Neural progenitor cell (in vitro differentiated cells): ENCODE measurements around the gene OPN1SW. TPM values are rescaled to one million over a fixed set of nuclear protein-coding genes. Genes with fewer than 3 reads are reported as not detected.

Source experiments
- DNase-seq: peaks from one replicate; pipeline ENCODE4 v3.0.0-alpha.2; 2016; ENCODE audit warnings: low spot score
- H2AFZ ChIP-seq: fragments of 200-600 bp; sonication (generic); replicated peaks from 2 replicates; pipeline ENCODE4 v1.6.1; 2016; ENCODE audit warnings: antibody characterized with exemption
- H3F3A ChIP-seq: fragments of 200-600 bp; sonication (generic); 2 replicates; pipeline ENCODE4 v1.6.1; 2016; ENCODE audit warnings: antibody characterized with exemption, low read depth
- H3K27ac ChIP-seq: fragments of 200-600 bp; sonication (generic); 2 replicates; pipeline ENCODE4 v1.5.1; 2016; ENCODE audit warnings: mild to moderate bottlenecking
- H3K27me3 ChIP-seq: fragments of 200-600 bp; sonication (generic); 2 replicates; pipeline ENCODE4 v1.6.1; 2016; ENCODE audit warnings: mild to moderate bottlenecking, moderate library complexity
- H3K36me3 ChIP-seq: fragments of 200-600 bp; sonication (generic); 2 replicates; pipeline ENCODE4 v1.5.1; 2016
- H3K4me1 ChIP-seq: fragments of 200-600 bp; sonication (generic); 2 replicates; pipeline ENCODE4 v1.6.1; 2016; ENCODE audit warnings: mixed run types
- H3K4me2 ChIP-seq: fragments of 200-600 bp; sonication (generic); 2 replicates; pipeline ENCODE4 v1.6.1; 2016
- H3K4me3 ChIP-seq: fragments of 200-600 bp; sonication (generic); 2 replicates; pipeline ENCODE4 v1.5.1; 2016
- H3K79me2 ChIP-seq: fragments of 200-600 bp; sonication (generic); 2 replicates; pipeline ENCODE4 v1.6.1; 2016; ENCODE audit warnings: low read depth
- H3K9ac ChIP-seq: fragments of 200-600 bp; sonication (generic); 2 replicates; pipeline ENCODE4 v1.6.1; 2016
- H3K9me3 ChIP-seq: fragments of 200-600 bp; sonication (generic); 2 replicates; pipeline ENCODE4 v1.5.1; 2016; ENCODE audit warnings: low read depth
- H4K20me1 ChIP-seq: fragments of 200-600 bp; sonication (generic); 2 replicates; pipeline ENCODE4 v1.6.1; 2016; ENCODE audit warnings: low read depth
- H3K27ac Mint-ChIP-seq: 3 replicates; pipeline ENCODE4 v1.8.0; 2021; ENCODE audit warnings: mixed read lengths
- H3K27me3 Mint-ChIP-seq: 2 replicates; pipeline ENCODE4 v1.8.0; 2022; ENCODE audit warnings: low read depth, mild to moderate bottlenecking, inconsistent platforms, moderate library complexity, mixed read lengths; ENCODE audit not compliant: insufficient read depth
- H3K36me3 Mint-ChIP-seq: 3 replicates; pipeline ENCODE4 v1.8.0; 2021; ENCODE audit warnings: mixed read lengths
- H3K4me1 Mint-ChIP-seq: 3 replicates; pipeline ENCODE4 v1.8.0; 2021; ENCODE audit warnings: mixed read lengths
- H3K4me3 Mint-ChIP-seq: 3 replicates; pipeline ENCODE4 v1.8.0; 2021; ENCODE audit warnings: mild to moderate bottlenecking, moderate library complexity, mixed read lengths
- H3K9me3 Mint-ChIP-seq: 3 replicates; pipeline ENCODE4 v1.8.0; 2020; ENCODE audit warnings: mixed read lengths
- EZH2 ChIP-seq: fragments of 200-600 bp; sonication (generic); IDR thresholded peaks from 2 replicates; pipeline ENCODE4 v1.6.1; 2017; ENCODE audit warnings: antibody characterized with exemption, mild to moderate bottlenecking, moderate library complexity
- EZH2phosphoT487 ChIP-seq: fragments of 200-600 bp; sonication (generic); IDR thresholded peaks from 2 replicates; pipeline ENCODE4 v1.6.1; 2017; ENCODE audit warnings: antibody characterized with exemption
- total RNA-seq: library from RNA; depleted of rRNA; stranded (reverse); fragments of >200 nt; gene quantifications from 2 replicates; pipeline ENCODE4 v1.2.3, GENCODE V29; 2015; ENCODE audit warnings: low replicate concordance
- TF ChIP-seq, protein P1 (sequence below): fragments of 200-600 bp; sonication (generic); IDR thresholded peaks from 2 replicates; pipeline ENCODE4 v1.5.1; 2017; ENCODE audit warnings: antibody characterized with exemption, mild to moderate bottlenecking

The OPN1SW gene
- total RNA-seq, 1 donor from 2014 or later, result not detected

DNA sequence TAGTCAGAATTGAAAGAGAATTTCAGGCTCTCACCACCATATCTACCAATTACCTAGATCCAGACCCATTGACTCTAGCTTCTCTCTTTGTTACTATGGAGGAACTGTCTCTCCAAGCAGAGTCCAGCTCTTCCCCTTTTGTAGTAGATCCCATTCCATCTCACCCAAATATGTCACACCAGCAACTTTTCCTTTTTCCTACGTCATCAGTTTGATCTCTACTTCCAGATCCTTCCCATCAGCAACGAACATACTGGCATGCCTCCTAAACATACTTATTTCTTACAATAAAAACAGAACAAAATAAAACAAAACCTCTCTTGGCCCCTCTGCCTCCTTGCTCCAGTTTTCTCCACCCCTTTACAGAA is 42.3 kb downstream of the OPN1SW start:
- no peak overlapping the region for H3K4me3 Mint-ChIP-seq
- no peaks in the 10 kb centered on the region for H3K9me3 ChIP-seq
- H3K36me3 ChIP-seq, result no peaks in the 10 kb centered on the region
- no peak overlapping the region for H2AFZ ChIP-seq
- no peaks in the 10 kb centered on the region for H3K27me3 ChIP-seq
- peaks cover 2% of the 10 kb centered on the region for H3K27me3 Mint-ChIP-seq
- H3K9ac ChIP-seq, result no peak overlapping the region
- no peaks in the 10 kb centered on the region for H3K9me3 Mint-ChIP-seq
- no peak for DNase-seq
- no peak overlapping the region for H3K4me3 ChIP-seq
- H3K4me2 ChIP-seq, result no peak overlapping the region
- peaks cover 5% of the 10 kb centered on the region for H3K4me1 ChIP-seq
- no peak overlapping the region for H3K27ac ChIP-seq
- H3K36me3 Mint-ChIP-seq, result no peaks in the 10 kb centered on the region
- H4K20me1 ChIP-seq, result no peaks in the 10 kb centered on the region
- TF ChIP-seq EZH2phosphoT487, result no peak
- TF ChIP-seq EZH2, result no peak
- no peaks in the 10 kb centered on the region for H3K79me2 ChIP-seq
- H3F3A ChIP-seq, result peaks cover 7% of the 10 kb centered on the region
- H3K4me1 Mint-ChIP-seq, result peaks cover 5% of the 10 kb centered on the region
- no peak overlapping the region for H3K27ac Mint-ChIP-seq

DNA sequence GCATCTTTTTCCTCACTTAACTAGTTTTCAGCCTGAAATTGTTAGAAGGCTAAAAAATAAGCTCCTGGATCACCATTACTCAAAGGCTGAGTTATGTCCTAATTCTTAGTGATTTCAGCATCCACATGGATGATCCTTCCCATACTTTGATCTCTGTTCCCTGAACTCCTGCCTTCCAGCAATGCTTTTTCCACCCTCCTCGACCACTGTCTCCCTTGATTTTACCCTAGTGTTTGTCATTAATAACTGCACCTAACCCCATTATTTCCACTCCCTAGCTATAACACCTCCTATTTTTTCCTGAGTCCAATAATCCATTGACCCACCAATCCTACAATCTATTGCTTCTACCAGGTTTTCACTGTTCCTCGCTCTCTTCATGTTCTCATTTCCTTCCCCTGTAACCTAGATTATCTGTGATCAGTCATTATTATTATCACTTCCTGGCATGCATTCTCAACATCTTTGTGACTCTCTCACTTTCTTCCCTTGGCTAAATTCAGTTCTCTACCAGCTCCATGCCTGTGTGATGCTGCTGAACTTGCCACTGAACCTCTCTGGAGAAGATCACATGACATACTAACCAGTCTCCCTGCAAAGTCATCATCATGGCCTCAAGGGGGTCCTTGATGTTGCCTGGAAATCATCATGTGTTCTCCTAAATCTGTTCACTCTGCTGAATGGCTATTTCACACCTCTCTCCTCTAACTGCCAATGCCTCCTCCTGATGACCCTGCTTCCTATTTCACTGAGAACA is 42.9 kb downstream of the OPN1SW start:
- DNase-seq, result no peak
- Mint-ChIP-seq H3K27ac (no peak overlapping the region), H3K4me1 (peaks cover 1% of the 10 kb centered on the region), H3K36me3 (no peaks in the 10 kb centered on the region), H3K4me3 (no peak overlapping the region), H3K9me3 (no peaks in the 10 kb centered on the region), H3K27me3 (peaks cover 2% of the 10 kb centered on the region)
- Histone ChIP-seq H4K20me1 (no peaks in the 10 kb centered on the region), H3K9me3 (no peaks in the 10 kb centered on the region), H3F3A (peaks cover 1% of the 10 kb centered on the region), H3K4me2 (no peak overlapping the region), H3K4me3 (no peak overlapping the region), H2AFZ (no peak overlapping the region), H3K27me3 (no peaks in the 10 kb centered on the region), H3K27ac (no peak overlapping the region), H3K79me2 (no peaks in the 10 kb centered on the region), H3K4me1 (peaks cover 2% of the 10 kb centered on the region), H3K36me3 (no peaks in the 10 kb centered on the region), H3K9ac (no peak overlapping the region)
- no peak for TF ChIP-seq EZH2phosphoT487

DNA sequence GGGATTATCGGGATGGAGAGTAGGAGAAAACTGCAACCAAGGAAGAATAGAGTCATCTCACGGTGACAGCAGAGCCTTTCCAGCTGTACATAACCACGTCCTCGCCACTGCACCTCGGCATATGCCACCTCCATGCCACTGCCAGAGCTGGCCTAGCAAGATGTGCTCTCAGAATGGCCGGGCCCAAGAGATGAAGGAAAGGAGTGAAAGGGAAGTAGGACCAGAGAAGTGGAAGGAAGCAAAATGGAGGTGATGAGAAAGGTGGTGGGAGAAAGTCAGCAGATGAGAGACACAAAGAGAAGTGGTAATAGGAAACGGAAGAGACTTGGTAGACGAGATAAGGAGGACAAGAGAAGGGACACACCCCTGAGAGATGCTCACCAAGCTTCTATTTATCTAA is 44.4 kb downstream of the OPN1SW start:
- TF ChIP-seq EZH2, result no peak
- TF ChIP-seq, protein P1, sequence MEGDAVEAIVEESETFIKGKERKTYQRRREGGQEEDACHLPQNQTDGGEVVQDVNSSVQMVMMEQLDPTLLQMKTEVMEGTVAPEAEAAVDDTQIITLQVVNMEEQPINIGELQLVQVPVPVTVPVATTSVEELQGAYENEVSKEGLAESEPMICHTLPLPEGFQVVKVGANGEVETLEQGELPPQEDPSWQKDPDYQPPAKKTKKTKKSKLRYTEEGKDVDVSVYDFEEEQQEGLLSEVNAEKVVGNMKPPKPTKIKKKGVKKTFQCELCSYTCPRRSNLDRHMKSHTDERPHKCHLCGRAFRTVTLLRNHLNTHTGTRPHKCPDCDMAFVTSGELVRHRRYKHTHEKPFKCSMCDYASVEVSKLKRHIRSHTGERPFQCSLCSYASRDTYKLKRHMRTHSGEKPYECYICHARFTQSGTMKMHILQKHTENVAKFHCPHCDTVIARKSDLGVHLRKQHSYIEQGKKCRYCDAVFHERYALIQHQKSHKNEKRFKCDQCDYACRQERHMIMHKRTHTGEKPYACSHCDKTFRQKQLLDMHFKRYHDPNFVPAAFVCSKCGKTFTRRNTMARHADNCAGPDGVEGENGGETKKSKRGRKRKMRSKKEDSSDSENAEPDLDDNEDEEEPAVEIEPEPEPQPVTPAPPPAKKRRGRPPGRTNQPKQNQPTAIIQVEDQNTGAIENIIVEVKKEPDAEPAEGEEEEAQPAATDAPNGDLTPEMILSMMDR, result no peak
- no peak for TF ChIP-seq EZH2phosphoT487
- H3K4me3 ChIP-seq, result no peak overlapping the region
- no peak overlapping the region for H2AFZ ChIP-seq
- H3K27me3 ChIP-seq, result no peaks in the 10 kb centered on the region
- DNase-seq, result no peak
- H3K27me3 Mint-ChIP-seq, result no peaks in the 10 kb centered on the region
- H3K36me3 ChIP-seq, result no peaks in the 10 kb centered on the region
- H3K9ac ChIP-seq, result no peak overlapping the region
- H3K79me2 ChIP-seq, result no peaks in the 10 kb centered on the region
- no peak overlapping the region for H3K4me2 ChIP-seq
- H3F3A ChIP-seq, result no peaks in the 10 kb centered on the region
- peaks cover 4% of the 10 kb centered on the region for H3K4me1 ChIP-seq
- no peaks in the 10 kb centered on the region for H3K9me3 ChIP-seq
- peaks cover 12% of the 10 kb centered on the region for H3K4me1 Mint-ChIP-seq
- no peaks in the 10 kb centered on the region for H3K36me3 Mint-ChIP-seq
- H3K4me3 Mint-ChIP-seq, result peak overlapping the region; percentile 15
- no peak overlapping the region for H3K27ac Mint-ChIP-seq
- no peaks in the 10 kb centered on the region for H3K9me3 Mint-ChIP-seq
- no peak overlapping the region for H3K27ac ChIP-seq
- H4K20me1 ChIP-seq, result no peaks in the 10 kb centered on the region

DNA sequence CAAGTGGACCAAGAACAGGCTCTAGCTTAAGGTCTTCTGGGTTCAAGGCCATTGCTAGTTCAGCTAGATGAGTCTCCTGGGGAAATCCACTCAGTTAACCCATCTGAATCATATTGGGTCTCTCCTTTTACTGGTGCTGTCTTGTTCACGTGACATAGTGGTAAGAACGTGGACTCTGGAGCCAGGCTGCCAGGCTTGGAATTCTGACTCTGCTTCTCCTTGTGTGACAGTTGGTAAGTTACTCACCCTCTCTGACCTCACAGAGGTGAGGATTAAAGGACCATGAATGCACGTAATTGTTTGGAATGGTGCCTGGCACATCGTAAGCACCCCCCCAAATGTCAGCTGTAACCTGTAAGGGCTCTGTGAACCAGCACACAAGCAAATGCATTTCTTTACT is 46.1 kb downstream of the OPN1SW start:
- H3K4me3 Mint-ChIP-seq, result no peak overlapping the region
- Histone ChIP-seq H3K27me3 (no peaks in the 10 kb centered on the region), H3K79me2 (no peaks in the 10 kb centered on the region), H2AFZ (no peak overlapping the region), H4K20me1 (no peaks in the 10 kb centered on the region), H3K27ac (no peak overlapping the region), H3F3A (no peaks in the 10 kb centered on the region), H3K9ac (no peak overlapping the region), H3K4me3 (no peak overlapping the region), H3K36me3 (no peaks in the 10 kb centered on the region), H3K4me1 (peaks cover 4% of the 10 kb centered on the region), H3K4me2 (no peak overlapping the region), H3K9me3 (no peaks in the 10 kb centered on the region)
- no peaks in the 10 kb centered on the region for H3K9me3 Mint-ChIP-seq
- peaks cover 17% of the 10 kb centered on the region for H3K4me1 Mint-ChIP-seq
- no peak for TF ChIP-seq EZH2phosphoT487
- TF ChIP-seq EZH2, result no peak
- TF ChIP-seq, protein P1, result no peak
- H3K36me3 Mint-ChIP-seq, result no peaks in the 10 kb centered on the region
- H3K27ac Mint-ChIP-seq, result no peak overlapping the region
- DNase-seq, result no peak
- H3K27me3 Mint-ChIP-seq, result no peaks in the 10 kb centered on the region
